Pancreas (tissue), 10 donors: ENCODE measurements around the gene BCL2L1. TPM values are rescaled to one million over a fixed set of nuclear protein-coding genes. Genes with fewer than 3 reads are reported as not detected.
A peak's percentile ranks its signal among the peaks of the same experiment; 100 is the strongest.

Experiments
- ATAC-seq, 4 donors: fragments of 200-7000 bp; cut with Tn5 transposase; one replicate each; pipeline versions ENCODE4 v1.8.0 to v1.9.1; 2020; ENCODE audit warnings: mild to moderate bottlenecking in 4 of 4, moderate library complexity in 4 of 4
- DNase-seq, 6 donors: peaks; one replicate each; pipeline ENCODE4 v3.0.0-alpha.2; 2020
- FAIRE-seq: peaks from 2 replicates; lab custom pipeline; 2012; peaks lifted over from hg19 to GRCh38; lab: Jason Lieb, UNC
- H3K27ac ChIP-seq, 4 donors: fragments of 200-600 bp; sonication (generic); 1 replicate in 3 of 4; 2 replicates in 1 of 4; pipeline versions ENCODE4 v1.5.0 to v1.8.0; 2020
- H3K27me3 ChIP-seq, 4 donors: fragments of 200-600 bp; one replicate each; pipeline ENCODE4 v1.8.0; 2021
- H3K36me3 ChIP-seq, 3 donors: fragments of 200-600 bp; sonication (generic) in 1 of 3; one replicate each; pipeline versions ENCODE4 v1.5.0 to v1.8.0; 2020 to 2021
- H3K4me1 ChIP-seq, 3 donors: fragments of 200-600 bp; one replicate each; pipeline ENCODE4 v1.8.0; 2021
- H3K4me3 ChIP-seq, 4 donors: fragments of 200-600 bp; sonication (generic) in 2 of 4; one replicate each; pipeline versions ENCODE4 v1.5.0 to v1.8.0; 2020 to 2021
- H3K9me3 ChIP-seq, 4 donors: fragments of 200-600 bp; one replicate each; pipeline ENCODE4 v1.8.0; 2021
- CTCF ChIP-seq, 4 donors: fragments of 200-600 bp; sonication (generic) in 3 of 4; IDR thresholded peaks; one replicate each; pipeline versions ENCODE4 v1.5.0 to v1.8.0; 2021; ENCODE audit warnings: antibody characterized with exemption in 4 of 4
- WGBS, 2 donors: extraction: QIAGEN DNeasy Blood & Tissue Kit; methylation state at CpG; one replicate each; pipeline ENCODE4 v1.1.7; 2013; 5-methylcytosine and 5-hydroxymethylcytosine counted together
- intact Hi-C, 3 donors: fragments of 100-400 bp; cut with DNase I; formaldehyde crosslinking; loops; one replicate each; pipeline versions ENCODE4 v1.11.1 to v1.14.2; 2022
- polyA plus RNA-seq, 2 donors: library from polyadenylated mRNA; stranded (reverse); fragments of 200-250 nt; gene quantifications; one replicate each; pipeline ENCODE4 v1.2.3, GENCODE V29; 2013
- total RNA-seq, 6 donors: library from RNA; stranded (reverse); fragmentation: NEBNext Ultra II Directional in 4 of 6; extraction: Animal tissue kit (Norgen Biotek cat#: 25700) in 4 of 6; gene quantifications; one replicate each; pipeline versions ENCODE4 v1.2.1 to v1.2.4, GENCODE V29; 2021 to 2023
- donor health status: healthy with polysubstance abuse.
- donor health status: DM: no; HTN: no; CAD: no; lungs with moderate emphysema.
- donor health status: DM: no; HTN: no; CAD: no.
- donor health status: control.
- donor health status: control.
- donor health status: Bipolar disorder and iron deficiency.
- donor health status: DM: yes; HTN: yes; CAD: no.
- donor health status: DM: no; HTN: no; CAD: no.
- donor health status: DM: no; HTN: no; CAD: no.
- donor health status: DM: yes; HTN: yes; CAD: no.

BCL2L1 gene
- total and polyA plus RNA-seq, 8 donors: 27.3 to 59.8 (median 40.8) TPM

DNA sequence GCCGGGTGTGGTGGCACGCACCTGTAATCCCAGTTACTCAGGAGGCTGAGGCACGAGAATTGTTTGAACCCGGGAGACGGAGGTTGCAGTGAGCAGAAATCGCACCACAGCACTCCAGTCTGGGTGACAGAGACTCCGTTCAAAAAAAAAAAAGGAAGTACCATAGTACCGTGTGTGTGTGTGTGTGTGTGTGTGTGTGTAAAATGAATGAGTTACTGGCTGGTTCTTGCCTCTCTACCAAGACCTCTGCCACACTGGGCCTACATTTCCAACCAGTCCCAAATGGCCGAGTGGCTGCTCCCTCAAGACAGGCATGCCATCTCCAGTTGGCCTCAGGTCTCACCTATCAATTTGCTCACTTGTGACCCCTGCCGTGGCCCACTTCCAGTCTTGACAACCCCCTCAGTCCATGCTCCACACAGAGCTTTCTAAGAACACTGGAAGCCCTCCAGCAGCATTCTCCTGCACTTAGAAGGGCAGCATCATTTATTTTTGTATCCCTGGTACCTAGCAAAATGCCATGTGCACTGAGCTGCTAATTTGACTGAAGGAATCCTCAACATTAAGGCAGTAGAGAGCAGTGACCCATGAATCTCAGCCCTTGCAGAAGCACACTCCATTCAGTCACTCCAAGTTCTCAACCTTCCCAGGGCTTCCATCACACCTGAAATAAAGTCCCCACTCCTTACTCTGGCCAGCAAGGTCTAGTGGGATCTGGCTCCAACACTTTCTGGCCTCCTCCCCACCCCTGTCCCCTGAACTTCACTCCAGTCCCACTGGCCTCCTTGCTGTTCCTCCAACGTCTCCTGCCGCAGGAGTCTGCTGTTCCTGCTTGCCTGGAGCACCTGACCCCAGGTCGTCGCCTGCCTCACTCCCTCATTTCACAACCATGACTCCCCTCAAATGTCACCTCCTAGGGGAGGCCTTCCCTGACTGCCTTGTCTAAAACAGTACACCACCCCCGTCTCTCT lies 55.1 kb downstream of the BCL2L1 start:
- ATAC-seq (no peak), FAIRE-seq (no peak), DNase-seq (no peak)
- H3K9me3 ChIP-seq: no peaks in the 10 kb centered on the region
- H3K36me3 ChIP-seq: peaks cover 0 to 5% (median 0%) of the 10 kb centered on the region in 3 donors
- no peak overlapping the region for H3K4me3 ChIP-seq
- peak overlapping the region in 3 of 4 donors; percentile 1 to 66 (median 28) for H3K27ac ChIP-seq
- H3K4me1 ChIP-seq: peaks cover 49 to 54% (median 52%) of the 10 kb centered on the region in 3 donors
- H3K27me3 ChIP-seq: no peaks in the 10 kb centered on the region
- 84 to 93% methylated on average over 15 of the region's 15 CpGs for WGBS, 2 donors
- intact Hi-C loops: loop anchor here in 1 of 3 donors (5.0 kb wide), 1 partner anchor 55 kb away; the partner anchor contains the start of gene BCL2L1
- TF ChIP-seq CTCF (IDR thresholded peaks at IDR 0.05): no peak

DNA sequence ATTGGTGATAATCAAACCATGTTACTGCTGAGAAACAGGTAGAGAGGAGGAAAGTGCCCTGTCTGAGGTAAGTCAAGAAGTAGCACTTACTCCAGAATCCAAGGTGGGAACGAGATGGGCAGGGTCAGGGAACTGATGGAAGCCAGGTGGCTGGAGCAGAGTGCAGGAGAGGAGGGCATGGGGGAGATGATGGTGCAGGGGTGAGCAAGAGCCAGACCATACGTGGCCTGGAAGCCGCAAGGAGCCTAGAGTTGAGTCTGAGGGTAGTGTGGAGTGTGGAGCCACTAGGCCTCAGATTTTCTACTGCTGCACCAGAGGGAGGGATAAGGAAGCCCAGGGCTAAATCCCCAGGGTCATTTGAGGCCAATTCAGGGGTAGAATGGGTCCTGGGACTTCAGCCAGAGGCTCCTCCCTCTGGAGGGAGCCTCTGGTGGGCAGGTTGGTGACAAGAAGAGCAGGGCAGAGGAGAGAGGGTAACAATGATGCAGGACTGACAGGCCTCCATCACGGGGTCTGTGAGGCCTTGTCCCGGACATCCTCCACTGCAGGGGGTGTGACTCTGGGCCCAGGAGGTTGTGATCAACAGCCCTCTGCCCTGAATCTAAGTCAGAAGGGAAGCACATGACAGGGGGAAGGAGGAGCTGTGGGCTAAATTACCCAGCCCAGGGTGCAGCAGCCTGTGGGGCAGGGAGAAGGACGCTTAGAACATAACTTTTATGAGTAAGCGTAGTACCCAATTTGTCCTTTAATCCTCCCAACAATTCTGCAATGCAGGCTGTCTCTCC lies 56.2 kb downstream of the BCL2L1 start:
- H3K36me3 ChIP-seq: peaks cover 0 to 5% (median 0%) of the 10 kb centered on the region in 3 donors
- WGBS, 2 donors: 77 to 79% methylated on average over 7 of the region's 7 CpGs
- DNase-seq (peak in 1 of 6 donors; percentile 59), ATAC-seq (peak in 2 of 4 donors; percentile 17 to 23), FAIRE-seq (no peak)
- no peak overlapping the region for H3K4me3 ChIP-seq
- no peak for TF ChIP-seq CTCF (IDR thresholded peaks at IDR 0.05)
- H3K9me3 ChIP-seq: no peaks in the 10 kb centered on the region
- no peaks in the 10 kb centered on the region for H3K27me3 ChIP-seq
- intact Hi-C loops: loop anchor here in 1 of 3 donors (5.0 kb wide), 1 partner anchor 56 kb away; the partner anchor contains the start of gene BCL2L1
- peaks cover 44 to 47% (median 45%) of the 10 kb centered on the region in 3 donors for H3K4me1 ChIP-seq
- peak overlapping the region in 3 of 4 donors; percentile 18 to 66 (median 28) for H3K27ac ChIP-seq

DNA sequence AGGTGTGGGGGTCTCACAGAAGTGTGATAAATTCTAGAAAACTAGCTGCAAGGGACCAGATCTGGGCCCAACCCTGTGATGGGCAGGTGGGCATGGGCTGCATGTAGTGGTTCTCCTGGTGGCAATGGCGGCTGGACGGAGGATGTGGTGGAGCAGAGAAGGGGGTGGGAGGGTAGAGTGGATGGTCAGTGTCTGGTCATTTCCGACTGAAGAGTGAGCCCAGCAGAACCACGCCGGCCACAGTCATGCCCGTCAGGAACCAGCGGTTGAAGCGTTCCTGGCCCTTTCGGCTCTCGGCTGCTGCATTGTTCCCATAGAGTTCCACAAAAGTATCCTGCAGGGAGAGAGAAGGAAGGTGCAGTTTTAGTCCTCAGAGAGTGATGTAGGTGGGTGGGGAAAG lies 56.9 kb downstream of the BCL2L1 start:
- H3K9me3 ChIP-seq: no peaks in the 10 kb centered on the region
- FAIRE-seq: no peak
- no peak for DNase-seq
- no peak overlapping the region for H3K4me3 ChIP-seq
- H3K27me3 ChIP-seq: no peaks in the 10 kb centered on the region
- no peak for ATAC-seq
- peaks cover 0 to 5% (median 0%) of the 10 kb centered on the region in 3 donors for H3K36me3 ChIP-seq
- peaks cover 37 to 40% (median 38%) of the 10 kb centered on the region in 3 donors for H3K4me1 ChIP-seq
- H3K27ac ChIP-seq: peak overlapping the region in 3 of 4 donors; percentile 18 to 77 (median 28)
- intact Hi-C loops: loop anchor here in 1 of 3 donors (5.0 kb wide), 1 partner anchor 57 kb away; the partner anchor contains the start of gene BCL2L1
- WGBS, 2 donors: 95 to 96% methylated on average over 10 of the region's 10 CpGs
- TF ChIP-seq CTCF (IDR thresholded peaks at IDR 0.05): no peak

DNA sequence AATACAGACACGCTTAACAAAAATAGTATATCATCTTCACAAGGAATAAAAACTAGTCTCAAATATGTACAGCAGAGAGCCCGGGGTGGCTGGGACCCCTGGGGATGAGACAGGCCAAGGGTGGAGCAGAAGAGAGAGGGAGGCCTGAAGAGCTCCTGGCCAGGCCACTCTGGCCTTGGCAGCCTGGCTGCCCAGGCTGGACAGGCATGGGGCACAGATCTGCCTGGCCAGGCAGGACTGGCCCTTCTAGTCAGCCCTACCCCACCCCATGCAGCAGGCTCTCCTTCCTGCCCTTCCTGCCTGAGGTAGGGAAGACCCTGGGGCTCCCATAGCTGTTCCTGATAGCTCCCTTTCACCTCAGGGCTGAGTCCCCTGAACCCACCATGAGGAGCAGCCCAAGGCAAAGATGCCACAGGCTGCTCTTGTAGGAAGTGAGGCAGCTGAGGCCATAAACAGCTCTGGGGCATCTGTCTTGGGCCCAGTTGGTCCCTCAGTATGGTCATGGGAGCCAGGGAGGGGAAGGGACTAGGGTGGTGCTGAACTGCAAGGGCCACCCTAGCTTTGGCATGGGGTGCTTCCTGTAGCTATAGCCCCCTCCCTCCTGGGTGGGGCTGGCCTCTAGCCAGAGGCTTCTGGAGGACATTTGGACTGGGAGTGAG lies 57.8 kb downstream of the BCL2L1 start:
- DNase-seq (peak in 1 of 6 donors; percentile 50), ATAC-seq (peak; percentile 5 to 31 (median 12)), FAIRE-seq (no peak)
- 61 to 62% methylated on average over 2 of the region's 2 CpGs for WGBS, 2 donors
- H3K4me1 ChIP-seq: peaks cover 27 to 31% (median 29%) of the 10 kb centered on the region in 3 donors
- H3K36me3 ChIP-seq: peaks cover 0 to 5% (median 0%) of the 10 kb centered on the region in 3 donors
- H3K4me3 ChIP-seq: no peak overlapping the region
- H3K27ac ChIP-seq: peak overlapping the region; percentile 40 to 77 (median 48)
- H3K9me3 ChIP-seq: no peaks in the 10 kb centered on the region
- intact Hi-C loops: loop anchor here in 1 of 3 donors (5.0 kb wide), 1 partner anchor 57 kb away; the partner anchor contains the start of gene BCL2L1
- TF ChIP-seq CTCF (IDR thresholded peaks at IDR 0.05): no peak
- no peaks in the 10 kb centered on the region for H3K27me3 ChIP-seq
